ENCODE measurements around the gene DLK1.

DLK1 gene

DNA sequence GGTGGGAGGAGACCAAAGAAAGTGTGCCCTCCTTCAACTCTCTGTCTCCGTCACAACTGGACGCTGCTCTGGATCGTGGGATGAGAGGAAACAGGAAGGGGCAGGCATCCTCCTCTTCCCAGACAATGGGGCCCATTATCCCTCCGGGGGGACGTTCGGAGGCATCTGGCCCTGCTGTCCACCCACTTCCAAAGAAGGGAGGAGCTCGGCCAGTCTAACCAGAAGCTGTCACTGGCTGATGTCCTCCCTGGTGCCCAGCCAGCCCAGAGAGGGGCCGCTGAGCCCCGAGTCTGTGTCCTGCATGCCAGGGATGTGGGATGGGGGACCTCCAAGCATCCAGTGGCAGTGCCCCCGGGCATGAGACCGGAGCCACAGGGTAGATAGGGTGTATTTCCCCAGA, 59.4 kb downstream of the DLK1 start:
- Histone ChIP-seq H3K4me3 (ENCODE audit: low read length) (no peak overlapping the region), H3K9ac (ENCODE audit: low read depth, low read length) (no peak overlapping the region), H3K9me3 (ENCODE audit: insufficient read depth, low read depth, low read length) (no peaks in the 10 kb centered on the region), H3K27me3 (ENCODE audit: insufficient read depth, low read length) (no peaks in the 10 kb centered on the region), H3K27ac (ENCODE audit: low read depth, low read length) (no peak overlapping the region), H3K36me3 (ENCODE audit: insufficient read depth, low read length) (no peaks in the 10 kb centered on the region), H3K4me1 (ENCODE audit: insufficient read depth, low read length) (no peaks in the 10 kb centered on the region)
- 80% methylated on average over 11 of the region's 11 CpGs for WGBS

DNA sequence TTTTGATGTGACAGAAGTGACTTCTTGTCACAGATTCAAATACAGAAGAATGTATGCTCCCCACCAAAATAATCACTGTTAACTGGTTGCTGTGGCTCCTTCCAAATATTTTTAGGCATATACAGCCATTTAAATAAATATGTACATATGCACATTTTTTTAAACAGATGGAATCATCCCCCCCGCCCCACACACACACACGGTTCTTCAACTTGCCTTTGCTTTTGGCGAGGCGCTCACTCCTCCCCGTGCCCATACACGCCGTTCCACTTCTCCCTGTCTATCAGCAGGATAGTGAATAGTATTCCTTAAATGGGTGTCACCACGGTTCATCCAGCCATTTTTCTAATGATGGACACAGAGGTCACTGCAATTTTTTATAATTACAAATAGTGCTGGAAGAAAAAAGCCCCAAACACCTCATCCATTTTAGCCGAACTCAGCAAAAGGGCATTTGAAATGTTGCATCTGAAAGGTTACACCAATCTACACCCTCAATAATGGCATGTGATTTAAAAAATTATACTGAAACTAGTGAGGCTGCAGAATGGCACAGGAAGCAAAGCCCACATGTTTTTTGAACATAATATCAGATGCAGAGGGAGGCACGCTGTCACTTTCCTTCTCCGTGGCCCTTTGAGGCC, 60.0 kb downstream of the DLK1 start:
- Histone ChIP-seq H3K27me3 (ENCODE audit: insufficient read depth, low read length) (no peaks in the 10 kb centered on the region), H3K36me3 (ENCODE audit: insufficient read depth, low read length) (no peaks in the 10 kb centered on the region), H3K9ac (ENCODE audit: low read depth, low read length) (no peak overlapping the region), H3K4me1 (ENCODE audit: insufficient read depth, low read length) (no peaks in the 10 kb centered on the region), H3K4me3 (ENCODE audit: low read length) (no peak overlapping the region), H3K9me3 (ENCODE audit: insufficient read depth, low read depth, low read length) (no peaks in the 10 kb centered on the region), H3K27ac (ENCODE audit: low read depth, low read length) (no peak overlapping the region)
- 93% methylated on average over 9 of the region's 11 CpGs for WGBS

DNA sequence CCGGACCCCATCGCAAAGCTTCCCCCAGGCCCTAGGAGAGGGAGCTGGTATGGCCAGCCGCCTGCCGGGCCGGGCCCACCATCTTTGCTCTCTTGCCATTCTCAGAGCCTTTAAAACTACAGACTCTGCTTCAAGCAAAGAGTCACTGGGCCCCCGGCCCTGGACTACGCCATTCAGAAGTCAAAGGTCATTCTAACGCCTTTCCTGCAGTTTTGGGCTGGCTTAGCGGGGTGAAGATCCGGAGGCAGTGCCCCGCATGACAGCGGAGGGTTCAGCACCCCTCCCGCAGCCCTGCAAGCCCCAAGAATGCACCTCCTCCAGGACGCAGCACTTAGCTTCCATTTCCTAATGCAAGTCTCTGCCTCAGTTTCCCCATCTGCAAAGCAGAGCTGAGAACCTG, 61.0 kb downstream of the DLK1 start:
- Histone ChIP-seq H3K9me3 (ENCODE audit: insufficient read depth, low read depth, low read length) (no peaks in the 10 kb centered on the region), H3K36me3 (ENCODE audit: insufficient read depth, low read length) (no peaks in the 10 kb centered on the region), H3K27me3 (ENCODE audit: insufficient read depth, low read length) (no peaks in the 10 kb centered on the region), H3K4me1 (ENCODE audit: insufficient read depth, low read length) (no peaks in the 10 kb centered on the region), H3K27ac (ENCODE audit: low read depth, low read length) (no peak overlapping the region), H3K4me3 (ENCODE audit: low read length) (no peak overlapping the region), H3K9ac (ENCODE audit: low read depth, low read length) (no peak overlapping the region)
- WGBS: 95% methylated on average over 14 of the region's 14 CpGs

All from HUES64 (cell line).